CD14-positive monocyte (primary cell): ENCODE results near the gene APLN. TPM values are rescaled to one million over a fixed set of nuclear protein-coding genes. Genes with fewer than 3 reads are reported as not detected.

Source experiments
- DNase-seq, 3 donors: peaks; one replicate each; pipeline ENCODE4 v3.0.0-alpha.2; 2011 to 2022
- H2AFZ ChIP-seq: 2 replicates; pipeline ENCODE4 v1.6.0; 2012; ENCODE audit warnings: mild to moderate bottlenecking, low read depth, low read length, inconsistent platforms; ENCODE audit not compliant: insufficient read depth, poor library complexity, severe bottlenecking
- H3K27ac ChIP-seq, 2 donors: 1 replicate in 1 of 2; 2 replicates in 1 of 2; pipeline ENCODE4 v1.5.1; 2012 to 2013; ENCODE audit warnings: low read length in 2 of 2, control low read depth in 1 of 2, inconsistent platforms in 1 of 2, low read depth in 1 of 2, mild to moderate bottlenecking in 1 of 2
- H3K27me3 ChIP-seq, 2 donors: one replicate each; pipeline versions ENCODE4 v1.6.0 to v1.6.1; 2011 to 2013; ENCODE audit warnings: low read length in 2 of 2; ENCODE audit not compliant: control insufficient read depth in 2 of 2, insufficient read depth in 2 of 2
- H3K36me3 ChIP-seq, 2 donors: replicated peaks in 1 of 2; 1 replicate in 1 of 2; 2 replicates in 1 of 2; pipeline versions ENCODE4 v1.5.1 to v1.6.1; 2012 to 2013; ENCODE audit warnings: low read length in 2 of 2, control low read depth in 1 of 2, inconsistent platforms in 1 of 2, mild to moderate bottlenecking in 1 of 2; ENCODE audit not compliant: insufficient read depth in 2 of 2, control insufficient read depth in 1 of 2
- H3K4me1 ChIP-seq, 2 donors: 1 replicate in 1 of 2; 2 replicates in 1 of 2; pipeline versions ENCODE4 v1.5.1 to v1.6.1; 2012 to 2013; ENCODE audit warnings: low read length in 2 of 2, control low read depth in 1 of 2, inconsistent platforms in 1 of 2, mild to moderate bottlenecking in 1 of 2, moderate library complexity in 1 of 2; ENCODE audit not compliant: insufficient read depth in 2 of 2, control insufficient read depth in 1 of 2
- H3K4me2 ChIP-seq: replicated peaks from 2 replicates; pipeline ENCODE3; 2012; ENCODE audit warnings: low read length, moderate library complexity, mild to moderate bottlenecking; ENCODE audit not compliant: poor library complexity, severe bottlenecking; ENCODE audit errors: extremely low read depth
- H3K4me3 ChIP-seq, 3 experiments: fragments of 200-600 bp in 1 of 3; sonication (generic) in 1 of 3; replicated peaks in 1 of 3; 1 replicate in 2 of 3; 2 replicates in 1 of 3; pipeline ENCODE4 v1.5.1; 2011 to 2013; ENCODE audit warnings: low read length in 3 of 3, mild to moderate bottlenecking in 3 of 3, control low read depth in 2 of 3, low read depth in 2 of 3, inconsistent platforms in 1 of 3, moderate library complexity in 1 of 3
- H3K79me2 ChIP-seq: 2 replicates; pipeline ENCODE4 v1.6.0; 2012; ENCODE audit warnings: mild to moderate bottlenecking, control low read depth, inconsistent platforms, low read length, moderate library complexity; ENCODE audit not compliant: insufficient read depth
- H3K9ac ChIP-seq: 2 replicates; pipeline ENCODE4 v1.6.0; 2017; ENCODE audit warnings: low read length, mild to moderate bottlenecking; ENCODE audit not compliant: insufficient read depth, poor library complexity, severe bottlenecking
- H3K9me3 ChIP-seq, 2 donors: replicated peaks in 1 of 2; 1 replicate in 1 of 2; 2 replicates in 1 of 2; pipeline versions ENCODE4 v1.5.1 to v1.6.1; 2012 to 2013; ENCODE audit warnings: low read length in 2 of 2, control low read depth in 1 of 2; ENCODE audit not compliant: control insufficient read depth in 1 of 2, insufficient read depth in 1 of 2
- H4K20me1 ChIP-seq: 2 replicates; pipeline ENCODE4 v1.6.0; 2012; ENCODE audit warnings: mild to moderate bottlenecking, low read length, control low read depth, moderate library complexity; ENCODE audit not compliant: insufficient read depth
- H3K27ac Mint-ChIP-seq, 7 donors: one replicate each; pipeline ENCODE4 v1.8.0; 2020; ENCODE audit warnings: mild to moderate bottlenecking in 7 of 7, mixed read lengths in 7 of 7, moderate library complexity in 6 of 7, inconsistent platforms in 2 of 7
- H3K27me3 Mint-ChIP-seq, 3 donors: one replicate each; pipeline ENCODE4 v1.8.0; 2021 to 2022; ENCODE audit warnings: low read depth in 3 of 3, mild to moderate bottlenecking in 3 of 3, mixed read lengths in 3 of 3, moderate library complexity in 3 of 3, inconsistent platforms in 1 of 3
- H3K36me3 Mint-ChIP-seq, 2 donors: one replicate each; pipeline ENCODE4 v1.8.0; 2020; ENCODE audit warnings: mixed read lengths in 2 of 2, inconsistent platforms in 1 of 2, mild to moderate bottlenecking in 1 of 2
- H3K4me1 Mint-ChIP-seq: one replicate; pipeline ENCODE4 v1.8.0; 2020; ENCODE audit warnings: mild to moderate bottlenecking, mixed read lengths
- H3K4me3 Mint-ChIP-seq, 2 donors: one replicate each; pipeline ENCODE4 v1.8.0; 2020; ENCODE audit warnings: mild to moderate bottlenecking in 2 of 2, mixed read lengths in 2 of 2, moderate library complexity in 1 of 2
- H3K9me3 Mint-ChIP-seq, 7 donors: one replicate each; pipeline ENCODE4 v1.8.0; 2020 to 2022; ENCODE audit warnings: mixed read lengths in 7 of 7, mild to moderate bottlenecking in 6 of 7, moderate library complexity in 6 of 7, inconsistent platforms in 2 of 7
- WGBS: methylation state at CpG from one replicate; pipeline ENCODE4 v1.1.5; 2013; ENCODE audit warnings: missing lambda C conversion rate; ENCODE audit not compliant: insufficient coverage; 5-methylcytosine and 5-hydroxymethylcytosine counted together
- intact Hi-C, 2 donors: fragments of 100-400 bp; cut with micrococcal nuclease; formaldehyde crosslinking; loops; one replicate each; pipeline versions ENCODE4 v1.15.0 to v1.15.1; 2023
- polyA plus RNA-seq, 3 donors: library from polyadenylated mRNA; depleted of rRNA in 1 of 3; unstranded in 2 of 3; stranded (reverse) in 1 of 3; fragments of 300-500 nt in 2 of 3; fragments of >200 nt in 1 of 3; fragmentation: Illumina TruSeq in 2 of 3; gene quantifications; 1 replicate in 2 of 3; 2 replicates in 1 of 3; pipeline ENCODE4 v1.2.3, GENCODE V29; 2012 to 2021
- TF ChIP-seq, protein P1 (sequence below): fragments of 200-600 bp; IDR thresholded peaks from one replicate; pipeline ENCODE4 v1.8.0; 2022; ENCODE audit warnings: antibody characterized with exemption, mild to moderate bottlenecking

The APLN gene
- polyA plus RNA-seq, 3 donors = 0.03 TPM; not detected in 2

DNA sequence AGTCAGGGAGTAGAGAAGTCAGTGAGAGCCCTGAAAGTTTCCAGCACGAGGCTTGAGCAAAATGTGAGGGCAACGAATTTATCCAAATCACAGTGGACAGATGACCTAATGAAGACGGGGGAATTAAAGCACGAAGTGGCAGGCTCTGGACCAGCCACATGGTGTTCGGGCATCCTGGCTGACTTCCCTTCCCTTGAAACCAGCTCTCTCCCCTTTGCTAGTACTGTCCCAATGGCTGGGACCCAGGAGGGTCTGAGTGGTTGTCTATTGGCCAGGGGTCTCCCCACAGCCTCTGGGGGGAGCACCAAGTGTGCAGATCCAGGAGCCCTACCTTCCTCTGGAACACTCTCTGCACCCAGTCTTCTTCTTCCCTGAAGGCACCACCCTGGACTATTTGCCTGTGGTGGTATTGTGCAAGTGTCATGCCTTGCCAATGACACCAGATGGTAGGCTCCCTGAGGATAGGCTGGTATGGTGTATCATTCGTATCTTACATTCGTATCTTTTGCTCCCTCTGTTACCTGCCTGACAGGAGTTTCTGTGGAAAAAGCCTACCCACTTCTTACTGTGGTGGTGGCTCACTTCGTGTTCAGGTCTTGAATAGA is 2.1 kb downstream of the APLN start:
- no CpG with 5 or more reads among the region's 8 CpGs for WGBS
- no peaks in the 10 kb centered on the region for H3K36me3 Mint-ChIP-seq
- H3K27ac ChIP-seq = no peak overlapping the region
- TF ChIP-seq, protein P1, sequence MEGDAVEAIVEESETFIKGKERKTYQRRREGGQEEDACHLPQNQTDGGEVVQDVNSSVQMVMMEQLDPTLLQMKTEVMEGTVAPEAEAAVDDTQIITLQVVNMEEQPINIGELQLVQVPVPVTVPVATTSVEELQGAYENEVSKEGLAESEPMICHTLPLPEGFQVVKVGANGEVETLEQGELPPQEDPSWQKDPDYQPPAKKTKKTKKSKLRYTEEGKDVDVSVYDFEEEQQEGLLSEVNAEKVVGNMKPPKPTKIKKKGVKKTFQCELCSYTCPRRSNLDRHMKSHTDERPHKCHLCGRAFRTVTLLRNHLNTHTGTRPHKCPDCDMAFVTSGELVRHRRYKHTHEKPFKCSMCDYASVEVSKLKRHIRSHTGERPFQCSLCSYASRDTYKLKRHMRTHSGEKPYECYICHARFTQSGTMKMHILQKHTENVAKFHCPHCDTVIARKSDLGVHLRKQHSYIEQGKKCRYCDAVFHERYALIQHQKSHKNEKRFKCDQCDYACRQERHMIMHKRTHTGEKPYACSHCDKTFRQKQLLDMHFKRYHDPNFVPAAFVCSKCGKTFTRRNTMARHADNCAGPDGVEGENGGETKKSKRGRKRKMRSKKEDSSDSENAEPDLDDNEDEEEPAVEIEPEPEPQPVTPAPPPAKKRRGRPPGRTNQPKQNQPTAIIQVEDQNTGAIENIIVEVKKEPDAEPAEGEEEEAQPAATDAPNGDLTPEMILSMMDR = no peak
- no peaks in the 10 kb centered on the region for H3K9me3 ChIP-seq
- peaks cover 9 to 39% of the 10 kb centered on the region in 2 donors for H3K27me3 ChIP-seq
- H3K27me3 Mint-ChIP-seq = peaks cover 29 to 49% (median 40%) of the 10 kb centered on the region in 3 donors
- H3K4me3 ChIP-seq = no peak overlapping the region
- H4K20me1 ChIP-seq = no peaks in the 10 kb centered on the region
- H2AFZ ChIP-seq = no peak overlapping the region
- H3K4me2 ChIP-seq = no peak overlapping the region
- H3K79me2 ChIP-seq = no peaks in the 10 kb centered on the region
- H3K9me3 Mint-ChIP-seq = peaks cover 0 to 16% (median 2%) of the 10 kb centered on the region in 7 donors
- H3K4me1 Mint-ChIP-seq = peaks cover 16% of the 10 kb centered on the region
- intact Hi-C loops = no loop called here
- H3K4me3 Mint-ChIP-seq = peak overlapping the region in 1 of 2 donors; percentile 55
- H3K4me1 ChIP-seq = peaks cover 12 to 19% of the 10 kb centered on the region in 2 donors
- H3K36me3 ChIP-seq = no peaks in the 10 kb centered on the region
- no peak for DNase-seq
- peak overlapping the region in 1 of 7 donors; percentile 74 for H3K27ac Mint-ChIP-seq
- no peak overlapping the region for H3K9ac ChIP-seq

DNA sequence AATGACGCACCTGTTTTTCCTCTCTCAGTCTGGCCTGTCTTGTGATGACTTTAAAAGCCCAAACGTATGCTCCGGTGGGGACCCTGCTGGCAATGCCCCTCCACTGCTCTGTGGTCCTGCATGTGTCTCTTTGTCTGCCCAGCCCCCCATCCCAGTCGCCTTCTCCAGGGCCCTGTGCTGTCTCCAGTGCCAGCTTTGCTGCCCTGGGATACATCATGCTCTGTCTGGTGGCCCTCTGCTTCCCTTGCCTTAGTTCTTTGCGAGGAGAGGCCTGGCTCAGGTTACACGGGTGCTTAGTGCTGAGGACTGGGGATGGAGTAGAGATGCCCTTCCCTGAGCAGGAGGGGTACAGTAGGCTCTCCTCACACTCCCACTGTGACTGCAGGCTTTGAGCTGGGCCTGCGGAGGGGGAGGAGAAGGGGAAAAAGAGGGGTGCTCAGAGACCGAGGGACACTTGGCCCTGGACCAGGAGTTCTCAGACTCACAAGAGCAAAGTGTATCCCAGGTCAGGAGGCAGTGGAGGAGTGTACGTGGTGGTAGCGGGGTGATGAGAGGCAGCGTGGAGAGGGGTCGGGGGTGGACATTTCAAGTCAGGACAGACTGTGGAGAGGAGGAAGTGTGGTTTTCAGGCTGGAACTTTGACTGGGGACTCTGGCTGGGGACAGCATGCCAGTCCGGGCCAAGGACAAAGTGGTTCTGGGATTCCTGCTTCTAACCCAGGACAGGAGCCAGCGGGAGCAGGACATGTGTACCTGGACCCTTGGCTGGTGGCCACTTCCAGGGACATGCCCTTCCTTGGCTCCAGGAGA is 2.8 kb downstream of the APLN start:
- Mint-ChIP-seq H3K9me3 (peaks cover 0 to 16% (median 2%) of the 10 kb centered on the region in 7 donors), H3K27me3 (peaks cover 29 to 49% (median 40%) of the 10 kb centered on the region in 3 donors), H3K27ac (peak overlapping the region in 1 of 7 donors; percentile 74), H3K4me1 (peaks cover 16% of the 10 kb centered on the region), H3K36me3 (no peaks in the 10 kb centered on the region), H3K4me3 (peak overlapping the region in 1 of 2 donors; percentile 55)
- intact Hi-C loops = no loop called here
- Histone ChIP-seq H3K9me3 (no peaks in the 10 kb centered on the region), H3K27ac (no peak overlapping the region), H2AFZ (no peak overlapping the region), H3K4me2 (no peak overlapping the region), H3K36me3 (no peaks in the 10 kb centered on the region), H3K9ac (no peak overlapping the region), H3K79me2 (no peaks in the 10 kb centered on the region), H4K20me1 (no peaks in the 10 kb centered on the region), H3K27me3 (peaks cover 9 to 39% of the 10 kb centered on the region in 2 donors), H3K4me3 (no peak overlapping the region), H3K4me1 (peaks cover 12 to 19% of the 10 kb centered on the region in 2 donors)
- TF ChIP-seq, protein P1 = no peak
- 85% methylated on average over 9 of the region's 14 CpGs for WGBS
- no peak for DNase-seq
